Adipose tissue (tissue), 3 donors: Measurements from ENCODE around the gene VIPAS39. TPM values are rescaled to one million over a fixed set of nuclear protein-coding genes. Genes with fewer than 3 reads are reported as not detected.

Experiments
- H3K27ac ChIP-seq: one replicate; pipeline ENCODE4 v1.5.1; 2013; ENCODE audit warnings: low read depth, low read length
- WGBS, 3 donors: extraction: QIAGEN DNeasy Blood & Tissue Kit; methylation state at CpG; one replicate each; pipeline ENCODE4 v1.1.7; 2013; 5-methylcytosine and 5-hydroxymethylcytosine counted together
- polyA plus RNA-seq, 3 donors: library from polyadenylated mRNA; stranded (reverse); fragments of 200-250 nt; gene quantifications; one replicate each; pipeline ENCODE4 v1.2.3, GENCODE V29; 2013
- donor health status: healthy with polysubstance abuse.
- donor health status: Bipolar disorder and iron deficiency.
- donor health status: healthy.

Gene VIPAS39
- polyA plus RNA-seq, 3 donors: 7.8 to 9.7 (median 8.5) TPM

DNA sequence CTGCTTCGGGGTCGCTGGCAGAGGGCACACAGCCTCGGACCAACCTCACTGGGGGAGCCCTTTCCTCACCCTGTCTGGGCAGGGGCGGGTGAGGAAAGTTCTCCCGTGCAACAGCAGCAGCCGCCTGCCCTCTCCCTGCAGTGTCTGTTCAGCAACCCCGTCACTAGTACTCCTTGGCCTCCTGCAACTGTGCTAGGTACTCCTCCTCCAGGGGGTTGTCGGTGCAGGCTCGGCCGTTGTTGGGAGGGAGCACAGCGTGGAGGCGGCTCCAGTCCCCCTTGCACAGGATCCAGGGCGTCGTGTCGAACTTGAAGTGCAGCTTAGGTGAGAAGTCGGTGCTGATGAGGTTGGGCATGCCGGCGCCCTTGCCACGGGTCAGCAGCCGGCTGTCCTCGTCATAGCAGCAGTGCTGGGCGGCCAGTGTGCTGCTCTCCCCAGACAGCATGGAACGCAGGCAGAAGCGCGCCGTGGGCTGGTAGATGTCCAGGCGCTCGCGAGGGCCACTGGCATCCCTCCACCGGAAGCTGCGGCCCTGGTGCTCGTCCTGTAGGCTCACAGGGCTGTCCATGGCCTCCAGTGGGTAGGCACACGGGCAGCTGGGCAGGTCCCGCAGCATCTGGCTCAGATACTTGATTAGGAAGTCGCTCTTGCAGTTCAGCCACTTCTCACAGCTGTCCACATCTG, 18.2 kb upstream of the VIPAS39 start:
- no peak overlapping the region for H3K27ac ChIP-seq
- WGBS, 3 donors: 79 to 91% (median 89%) methylated on average over 35 of the region's 35 CpGs

- no peak overlapping the region for H3K27ac ChIP-seq
- 57 to 67% (median 59%) methylated on average over 9 of the region's 9 CpGs for WGBS, 3 donors
Observed at GRCh38 chr14:77474479-77475177, 17.2 kb upstream of the VIPAS39 start.

GRCh38 chr14:77473921-77474320, 16.5 kb upstream of the VIPAS39 start:
- WGBS, 3 donors: 57 to 71% (median 64%) methylated on average over 5 of the region's 5 CpGs
- H3K27ac ChIP-seq: no peak overlapping the region

DNA sequence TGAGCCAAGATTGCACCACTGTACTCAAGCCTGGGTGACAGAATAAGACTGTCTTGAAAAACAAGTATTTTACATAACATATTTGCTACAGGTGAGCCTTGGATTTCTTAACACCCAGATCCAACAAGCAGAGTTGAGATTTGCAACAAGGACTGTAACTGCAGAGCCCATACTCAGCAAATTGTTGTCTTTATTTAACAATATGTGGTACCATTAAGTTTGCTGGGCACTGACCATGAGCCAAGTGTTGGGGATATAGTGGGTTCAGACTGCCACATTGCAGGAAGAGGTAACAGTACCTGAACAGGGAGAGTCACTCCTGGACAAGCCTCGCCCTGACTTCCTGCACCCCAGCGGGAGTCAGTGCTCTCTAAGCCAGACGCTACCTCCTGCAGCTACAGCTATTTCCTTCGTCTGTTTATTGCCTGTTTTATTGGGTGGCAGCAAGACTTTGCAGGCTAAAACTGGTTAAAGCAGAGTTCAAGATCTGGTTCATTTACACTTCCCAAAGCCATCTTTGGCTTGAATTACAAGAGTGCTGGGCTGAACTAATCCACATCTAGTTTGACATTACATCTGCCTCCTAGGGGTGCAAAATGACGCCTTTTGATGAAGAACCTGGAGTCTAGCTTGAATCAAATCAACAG, 12.9 kb upstream of the VIPAS39 start:
- 72 to 91% (median 86%) methylated on average over 5 of the region's 5 CpGs for WGBS, 3 donors
- H3K27ac ChIP-seq: no peak overlapping the region

DNA sequence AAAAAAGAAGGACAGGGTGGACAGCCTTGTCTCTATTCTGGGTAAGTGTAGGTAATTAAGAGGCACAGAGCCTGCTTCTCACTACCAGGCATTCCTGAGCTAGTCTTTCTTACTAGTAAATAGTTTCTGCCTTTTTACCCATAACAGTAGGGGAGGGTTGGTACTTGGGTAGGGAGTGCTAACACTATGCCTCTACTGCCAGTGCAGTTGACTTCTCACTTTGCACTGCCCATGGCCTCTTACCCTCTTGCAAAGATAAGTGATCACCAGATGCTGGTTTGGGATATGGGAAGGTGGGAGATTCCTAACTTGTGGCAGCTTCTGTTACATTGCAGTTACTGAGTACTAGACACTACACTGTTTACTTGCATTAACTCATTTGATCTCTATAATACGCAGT, 12.1 kb upstream of the VIPAS39 start:
- H3K27ac ChIP-seq: no peak overlapping the region
- 87 to 97% (median 91%) methylated on average over 1 of the region's 1 CpG for WGBS, 3 donors

DNA sequence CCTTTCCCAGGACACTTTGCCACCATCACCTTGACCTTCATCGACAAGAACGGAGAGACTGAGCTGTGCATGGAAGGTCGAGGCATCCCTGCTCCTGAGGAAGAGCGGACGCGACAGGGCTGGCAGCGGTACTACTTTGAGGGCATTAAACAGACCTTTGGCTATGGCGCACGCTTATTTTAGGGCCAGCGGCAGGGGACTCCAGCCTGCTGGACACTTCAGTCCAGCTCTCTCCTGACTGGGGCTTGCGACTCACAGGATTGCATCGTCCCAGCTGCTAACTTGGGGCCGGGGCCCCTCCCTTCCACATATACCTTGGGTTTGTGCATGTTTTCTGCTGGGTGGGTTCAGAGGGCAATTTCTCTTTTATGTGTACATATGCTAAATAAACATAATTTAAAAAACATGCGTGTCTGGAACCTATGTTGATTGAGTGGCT, 11.7 kb upstream of the VIPAS39 start:
- WGBS, 3 donors: 84 to 92% (median 88%) methylated on average over 14 of the region's 14 CpGs
- H3K27ac ChIP-seq: no peak overlapping the region

- no peak overlapping the region for H3K27ac ChIP-seq
- WGBS, 3 donors: 84 to 89% (median 88%) methylated on average over 5 of the region's 5 CpGs
Observed at GRCh38 chr14:77467801-77468200, 10.4 kb upstream of the VIPAS39 start.

DNA sequence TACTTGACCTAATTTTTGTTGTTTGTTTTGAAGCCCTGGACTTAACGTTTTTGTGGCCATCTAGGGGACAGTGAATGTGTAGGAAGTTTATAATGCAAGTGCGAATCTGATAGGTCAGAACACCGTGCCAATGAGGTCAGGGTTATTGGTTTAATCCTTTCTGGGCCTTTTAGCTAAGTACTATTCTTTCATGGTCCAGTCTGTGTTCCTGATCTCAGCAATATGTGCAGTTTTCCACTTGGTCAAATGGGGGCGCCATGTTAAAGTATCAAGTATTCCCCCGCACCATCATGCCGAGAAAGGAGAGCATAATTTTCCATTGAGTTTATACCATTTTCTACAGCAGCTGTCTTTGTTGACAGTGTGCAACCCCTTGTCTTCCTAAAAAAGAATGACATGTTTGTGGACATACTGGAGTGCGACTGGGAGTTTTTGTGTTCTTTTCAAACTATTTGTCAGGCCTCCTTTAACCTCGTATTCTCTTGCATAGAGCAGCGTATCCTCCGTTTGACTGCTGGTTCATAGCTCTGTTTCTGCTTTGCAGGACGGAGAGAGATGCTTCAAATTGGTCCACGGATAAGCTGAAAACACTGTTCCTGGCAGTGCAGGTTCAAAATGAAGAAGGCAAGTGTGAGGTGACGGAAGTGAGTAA, 1.8 kb upstream of the VIPAS39 start:
- no peak overlapping the region for H3K27ac ChIP-seq
- WGBS, 3 donors: 30 to 38% (median 35%) methylated on average over 13 of the region's 13 CpGs

- no peak overlapping the region for H3K27ac ChIP-seq
- 0% methylated on average over 28 to 29 of the region's 29 CpGs for WGBS, 3 donors
Observed at GRCh38 chr14:77458249-77458950, 999 bp upstream of the VIPAS39 start.

- peak overlapping the region; percentile 33 for H3K27ac ChIP-seq
- 0 to 1% (median 1%) methylated on average over 18 of the region's 18 CpGs for WGBS, 3 donors
Observed at GRCh38 chr14:77457115-77457521, 283 bp downstream of the VIPAS39 start.

DNA sequence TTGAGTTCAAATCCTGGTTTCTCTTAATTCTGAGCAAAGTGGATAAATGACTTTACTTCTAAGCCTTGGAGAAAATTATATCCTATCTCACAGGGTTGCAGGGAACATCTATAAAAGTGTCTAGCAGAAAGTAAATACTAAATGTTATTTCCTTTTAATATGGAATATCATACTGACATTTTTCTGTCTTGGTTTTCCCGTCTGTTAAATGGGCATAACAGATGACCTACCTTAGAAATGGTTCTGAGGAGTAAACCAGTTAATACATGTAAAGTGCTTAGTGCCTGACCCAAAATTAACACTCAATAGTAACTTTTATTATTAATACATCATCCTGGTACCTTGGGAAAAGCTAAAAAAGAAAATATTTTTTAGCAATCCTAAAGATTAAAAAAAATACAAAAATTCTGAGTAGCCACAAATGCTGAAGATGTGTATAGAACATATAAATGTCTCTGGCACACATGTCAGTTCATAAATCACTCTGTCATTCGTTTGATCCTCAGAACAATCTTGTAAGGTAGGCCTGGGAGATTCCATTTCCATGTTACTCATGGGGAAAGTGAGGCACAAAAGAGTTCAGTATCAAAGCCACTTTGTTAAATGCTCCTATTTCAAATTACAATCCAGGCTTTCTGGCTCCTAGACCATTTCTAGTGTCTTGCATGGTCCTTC, 1.3 kb downstream of the VIPAS39 start:
- H3K27ac ChIP-seq: no peak overlapping the region
- 60 to 75% (median 70%) methylated on average over 2 of the region's 2 CpGs for WGBS, 3 donors

GRCh38 chr14:77442196-77442595, 15.2 kb downstream of the VIPAS39 start:
- 87 to 99% (median 96%) methylated on average over 2 of the region's 2 CpGs for WGBS, 3 donors
- H3K27ac ChIP-seq: no peak overlapping the region

- 95 to 97% (median 97%) methylated on average over 4 of the region's 4 CpGs for WGBS, 3 donors
- H3K27ac ChIP-seq: no peak overlapping the region
Observed at GRCh38 chr14:77439861-77440260, 17.5 kb downstream of the VIPAS39 start.

- H3K27ac ChIP-seq: no peak overlapping the region
- WGBS, 3 donors: 97 to 100% (median 98%) methylated on average over 1 of the region's 1 CpG
Observed at GRCh38 chr14:77438596-77438995, 18.8 kb downstream of the VIPAS39 start.

DNA sequence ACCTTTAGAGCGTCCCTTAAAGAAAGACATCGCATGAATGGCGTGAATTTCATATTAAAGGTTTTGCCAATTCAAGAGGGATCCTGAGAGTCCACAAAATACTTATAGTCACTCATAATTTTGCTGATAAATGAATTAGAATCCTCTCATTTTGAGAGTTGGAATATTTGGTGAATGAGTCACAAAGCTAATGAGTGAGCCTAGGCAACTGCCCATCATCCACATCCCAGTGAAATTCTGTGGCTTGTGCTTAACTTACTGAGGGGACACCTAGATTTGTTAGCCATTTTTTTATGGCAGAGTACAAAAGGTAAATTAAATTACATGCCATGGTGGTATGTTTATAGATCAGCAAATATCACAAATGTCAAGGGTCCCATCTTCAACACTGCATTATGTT, 21.4 kb downstream of the VIPAS39 start:
- H3K27ac ChIP-seq: no peak overlapping the region
- WGBS, 3 donors: 98 to 100% (median 98%) methylated on average over 3 of the region's 3 CpGs

DNA sequence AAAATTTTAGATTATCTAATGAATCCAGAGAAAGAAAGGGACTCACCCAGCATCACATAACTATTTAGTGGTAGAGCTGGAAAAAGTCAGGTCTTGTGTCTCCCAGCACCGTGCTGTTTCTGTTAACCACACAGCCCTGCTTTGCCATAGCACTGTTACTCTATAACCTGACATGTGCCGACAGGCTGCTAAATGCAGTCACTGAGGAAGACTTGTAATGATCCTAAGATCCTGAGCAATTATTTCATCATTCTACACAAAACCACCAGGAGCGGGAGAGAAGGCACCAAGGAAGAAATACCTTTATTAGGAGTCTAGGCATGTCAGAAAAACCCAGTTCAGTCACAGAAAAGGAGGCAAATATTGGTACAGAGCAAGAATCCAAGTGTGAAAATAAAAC, 31.0 kb downstream of the VIPAS39 start:
- 92 to 98% (median 98%) methylated on average over 3 of the region's 3 CpGs for WGBS, 3 donors
- no peak overlapping the region for H3K27ac ChIP-seq

- 91 to 93% (median 92%) methylated on average over 3 of the region's 3 CpGs for WGBS, 3 donors
- H3K27ac ChIP-seq: no peak overlapping the region
Observed at GRCh38 chr14:77424862-77425261, 32.5 kb downstream of the VIPAS39 start.

DNA sequence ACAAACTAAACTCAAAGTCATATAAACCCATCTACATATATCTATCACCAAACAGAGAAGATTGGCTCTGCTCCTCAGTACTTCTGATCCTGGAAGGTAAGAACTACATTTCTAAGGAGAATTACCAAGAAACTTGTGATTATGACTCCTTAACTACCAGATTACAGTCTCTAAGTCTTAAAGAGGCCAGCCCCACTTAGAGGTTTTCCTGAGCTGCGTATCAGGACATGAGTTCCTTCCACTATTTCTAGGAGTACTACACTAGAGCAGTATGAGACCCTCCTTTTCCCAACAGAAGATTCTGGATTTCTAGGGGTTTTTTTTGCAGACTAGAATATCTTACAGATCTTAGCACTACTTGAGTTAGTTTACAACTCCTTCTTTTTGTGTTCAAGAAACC, 34.0 kb downstream of the VIPAS39 start, which contains the start of gene NOXRED1:
TSS of gene NOXRED1 (minus strand) at position 101 of the 400 bp plus-strand sequence. CDS start 634 bp downstream, outside the sequence.
- WGBS, 3 donors: 95 to 100% (median 98%) methylated on average over 1 of the region's 1 CpG
- H3K27ac ChIP-seq: no peak within 1 kb of the TSS
